ENCODE data around the gene PACSIN1. TPM values are rescaled to one million over a fixed set of nuclear protein-coding genes. Genes with fewer than 3 reads are reported as not detected.
A peak's percentile ranks its signal among the peaks of the same experiment; 100 is the strongest.

The PACSIN1 gene
- total and polyA plus RNA-seq, 7 donors = 0.11 to 0.17 (median 0.11) TPM; not detected in 4

GRCh38 chr6:34578445-34579262, 112.8 kb downstream of the PACSIN1 start:
- Histone ChIP-seq H3K4me1 (no peaks in the 10 kb centered on the region), H3K4me3 (no peak overlapping the region), H3K27ac (no peak overlapping the region), H3K27me3 (ENCODE audit: insufficient read depth in 3 of 3, low read length in 2 of 3) (no peaks in the 10 kb centered on the region), H3K9me3 (no peaks in the 10 kb centered on the region), H3K36me3 (ENCODE audit: insufficient read depth in 1 of 2, low read depth in 1 of 2) (no peaks in the 10 kb centered on the region)
- DNase-seq (peak in 1 of 2 donors; percentile 28), ATAC-seq (peak in 2 of 4 donors; percentile 7 to 25)
- no peak for TF ChIP-seq CTCF (IDR thresholded peaks at IDR 0.05)
- intact Hi-C loops (cut with DNase I) = no loop called here
- WGBS, 3 donors = 79 to 91% (median 83%) methylated on average over 7 of the region's 7 CpGs

GRCh38 chr6:34580707-34581560, 115.1 kb downstream of the PACSIN1 start:
- Histone ChIP-seq H3K27me3 (ENCODE audit: insufficient read depth in 3 of 3, low read length in 2 of 3) (no peaks in the 10 kb centered on the region), H3K27ac (no peak overlapping the region), H3K4me3 (no peak overlapping the region), H3K4me1 (no peaks in the 10 kb centered on the region), H3K36me3 (ENCODE audit: insufficient read depth in 1 of 2, low read depth in 1 of 2) (no peaks in the 10 kb centered on the region), H3K9me3 (no peaks in the 10 kb centered on the region)
- no peak for TF ChIP-seq CTCF (IDR thresholded peaks at IDR 0.05)
- ATAC-seq (no peak), DNase-seq (no peak)
- intact Hi-C loops (cut with DNase I) = no loop called here
- 76 to 82% (median 82%) methylated on average over 6 of the region's 6 CpGs for WGBS, 3 donors

- Histone ChIP-seq H3K36me3 (ENCODE audit: insufficient read depth in 1 of 2, low read depth in 1 of 2) (no peaks in the 10 kb centered on the region), H3K27me3 (ENCODE audit: insufficient read depth in 3 of 3, low read length in 2 of 3) (no peaks in the 10 kb centered on the region), H3K4me1 (peaks cover under 1% of the 10 kb centered on the region), H3K9me3 (no peaks in the 10 kb centered on the region), H3K4me3 (no peak overlapping the region), H3K27ac (no peak overlapping the region)
- no peak for ATAC-seq
- 88 to 94% (median 91%) methylated on average over 4 of the region's 4 CpGs for WGBS, 3 donors
- TF ChIP-seq CTCF (IDR thresholded peaks at IDR 0.05) = no peak
- DNase-seq = no peak
- intact Hi-C loops (cut with DNase I) = no loop called here
These were observed 115.7 kb downstream of the PACSIN1 start for GRCh38 chr6:34581561-34581920.

GRCh38 chr6:34583461-34583860, 117.6 kb downstream of the PACSIN1 start:
- Histone ChIP-seq H3K9me3 (no peaks in the 10 kb centered on the region), H3K36me3 (ENCODE audit: insufficient read depth in 1 of 2, low read depth in 1 of 2) (peaks cover 0 to 17% of the 10 kb centered on the region in 2 donors), H3K27me3 (ENCODE audit: insufficient read depth in 3 of 3, low read length in 2 of 3) (no peaks in the 10 kb centered on the region), H3K4me1 (peaks cover 3% of the 10 kb centered on the region), H3K27ac (no peak overlapping the region), H3K4me3 (no peak overlapping the region)
- DNase-seq (no peak), ATAC-seq (no peak)
- no peak for TF ChIP-seq CTCF (IDR thresholded peaks at IDR 0.05)
- 87 to 94% (median 90%) methylated on average over 6 of the region's 6 CpGs for WGBS, 3 donors
- intact Hi-C loops (cut with DNase I) = no loop called here

Data from psoas muscle (tissue), 8 donors.